Tibial artery (tissue), 4 donors: ENCODE data around the gene C10orf53.

Experiments
- DNase-seq, 2 donors: peaks; one replicate each; pipeline ENCODE4 v3.0.0-alpha.2; 2019
- H3K27ac ChIP-seq, 2 donors: fragments of 200-600 bp; sonication (generic) in 1 of 2; 1 replicate in 1 of 2; 2 replicates in 1 of 2; pipeline ENCODE4 v1.5.1; 2018 to 2019; ENCODE audit warnings: mild to moderate bottlenecking in 1 of 2
- H3K27me3 ChIP-seq, 2 donors: fragments of 200-600 bp; sonication (generic) in 1 of 2; one replicate each; pipeline versions ENCODE4 v1.5.1 to v1.6.0; 2016 to 2019
- H3K36me3 ChIP-seq, 3 donors: fragments of 200-600 bp; sonication (generic) in 2 of 3; one replicate each; pipeline ENCODE4 v1.5.1; 2016 to 2019; ENCODE audit warnings: mild to moderate bottlenecking in 2 of 3
- H3K4me1 ChIP-seq, 4 donors: fragments of 200-600 bp; sonication (generic) in 2 of 4; 1 replicate in 3 of 4; 2 replicates in 1 of 4; pipeline ENCODE4 v1.5.1; 2016 to 2019
- H3K4me3 ChIP-seq, 2 donors: fragments of 200-600 bp; sonication (generic) in 1 of 2; 1 replicate in 1 of 2; 2 replicates in 1 of 2; pipeline ENCODE4 v1.5.1; 2018 to 2019; ENCODE audit warnings: mild to moderate bottlenecking in 2 of 2
- H3K9me3 ChIP-seq, 3 donors: fragments of 200-600 bp; sonication (generic) in 1 of 3; one replicate each; pipeline ENCODE4 v1.5.1; 2016 to 2019
- CTCF ChIP-seq, 2 experiments: fragments of 200-600 bp in 1 of 2; fragments of 450-650 bp in 1 of 2; IDR thresholded peaks; one replicate each; pipeline ENCODE4 v1.5.1; 2017 to 2019; ENCODE audit warnings: antibody characterized with exemption in 2 of 2, mild to moderate bottlenecking in 1 of 2, moderate library complexity in 1 of 2
- intact Hi-C: fragments of 100-400 bp; cut with DNase I; formaldehyde crosslinking; loops from one replicate; pipeline ENCODE4 v1.15.0; 2023; ENCODE audit warnings: low total_unique reads

The C10orf53 gene

GRCh38 chr10:49647554-49647953 lies 31.9 kb upstream of the C10orf53 start:
- no peak for TF ChIP-seq CTCF (IDR thresholded peaks at IDR 0.05)
- Histone ChIP-seq H3K4me3 (no peak overlapping the region), H3K36me3 (no peaks in the 10 kb centered on the region), H3K9me3 (no peaks in the 10 kb centered on the region), H3K27me3 (peaks cover 0 to 43% of the 10 kb centered on the region in 2 donors), H3K27ac (no peak overlapping the region), H3K4me1 (no peaks in the 10 kb centered on the region)
- no peak for DNase-seq
- intact Hi-C loops = no loop called here

- H3K36me3 ChIP-seq = no peaks in the 10 kb centered on the region
- no peaks in the 10 kb centered on the region for H3K4me1 ChIP-seq
- H3K9me3 ChIP-seq = no peaks in the 10 kb centered on the region
- TF ChIP-seq CTCF (IDR thresholded peaks at IDR 0.05) = no peak
- intact Hi-C loops = no loop called here
- no peak overlapping the region for H3K4me3 ChIP-seq
- no peak for DNase-seq
- H3K27me3 ChIP-seq = peaks cover 0 to 39% of the 10 kb centered on the region in 2 donors
- no peak overlapping the region for H3K27ac ChIP-seq
Measured at GRCh38 chr10:49647985-49648795, 31.3 kb upstream of the C10orf53 start.

- H3K27ac ChIP-seq = no peak overlapping the region
- no peaks in the 10 kb centered on the region for H3K9me3 ChIP-seq
- H3K4me3 ChIP-seq = no peak overlapping the region
- H3K36me3 ChIP-seq = no peaks in the 10 kb centered on the region
- no peaks in the 10 kb centered on the region for H3K4me1 ChIP-seq
- no peak for DNase-seq
- intact Hi-C loops = no loop called here
- H3K27me3 ChIP-seq = peaks cover 0 to 28% of the 10 kb centered on the region in 2 donors
- no peak for TF ChIP-seq CTCF (IDR thresholded peaks at IDR 0.05)
Measured at GRCh38 chr10:49649294-49649693, 30.2 kb upstream of the C10orf53 start.

GRCh38 chr10:49649936-49650723 lies 29.3 kb upstream of the C10orf53 start:
- H3K27ac ChIP-seq = no peak overlapping the region
- intact Hi-C loops = no loop called here
- H3K9me3 ChIP-seq = no peaks in the 10 kb centered on the region
- no peak overlapping the region for H3K4me3 ChIP-seq
- H3K4me1 ChIP-seq = no peaks in the 10 kb centered on the region
- H3K27me3 ChIP-seq = peaks cover 0 to 29% of the 10 kb centered on the region in 2 donors
- no peak for TF ChIP-seq CTCF (IDR thresholded peaks at IDR 0.05)
- H3K36me3 ChIP-seq = no peaks in the 10 kb centered on the region
- no peak for DNase-seq

GRCh38 chr10:49650724-49651034 lies 28.8 kb upstream of the C10orf53 start:
- Histone ChIP-seq H3K27me3 (peaks cover 0 to 30% of the 10 kb centered on the region in 2 donors), H3K4me1 (no peaks in the 10 kb centered on the region), H3K9me3 (no peaks in the 10 kb centered on the region), H3K36me3 (no peaks in the 10 kb centered on the region), H3K4me3 (no peak overlapping the region), H3K27ac (no peak overlapping the region)
- intact Hi-C loops = no loop called here
- TF ChIP-seq CTCF (IDR thresholded peaks at IDR 0.05) = no peak
- no peak for DNase-seq
